ENCODE measurements around the gene PHF13. TPM values are rescaled to one million over a fixed set of nuclear protein-coding genes. Genes with fewer than 3 reads are reported as not detected.

Gene PHF13
- total RNA-seq, 2 experiments from 2014 or later = 14.0 to 14.7 TPM

DNA sequence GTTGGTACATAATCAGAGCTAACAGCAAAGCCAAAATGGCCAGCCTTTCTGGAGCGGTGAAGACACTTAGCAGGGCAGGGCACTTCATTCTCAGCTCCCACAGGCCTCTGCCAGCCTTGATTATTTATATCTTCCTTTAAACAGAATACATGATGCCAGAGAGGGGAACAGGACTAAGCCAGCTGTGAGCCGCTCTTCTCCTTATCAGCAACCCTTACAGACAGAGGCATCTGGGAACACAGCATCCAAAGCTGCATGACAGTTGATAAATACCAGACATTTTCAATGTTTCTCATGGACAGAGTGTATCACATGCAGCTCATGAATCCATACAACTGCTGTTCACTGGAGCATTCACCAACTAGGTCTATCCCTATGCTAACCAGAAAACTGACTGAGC lies 59.0 kb downstream of the PHF13 start:
- ChIA-PET POLR2A (no interaction called here), CTCF (interaction anchor here (0.5 to 1.8 kb wide), 2 partner anchors 118 to 134 kb away, joined by 3 read pairs; partner anchors contain the start of gene NOL9)

Other genes starting within 250 kb of the PHF13 start
- 100 to 1,000 TPM in 1 of 2 experiments, 10 to 100 TPM in 1; 97.9 to 104 TPM for gene ACOT7, start 220.0 kb upstream of the PHF13 start, total RNA-seq
- gene HES2, start 193.8 kb upstream of the PHF13 start, total RNA-seq = under 1 TPM in 1 of 2 experiments, not detected in 1; 0.15 TPM
- gene ESPN, start 189.0 kb upstream of the PHF13 start, total RNA-seq = under 1 TPM; 0.08 to 0.23 TPM
- 10 to 100 TPM; 89.9 to 91.3 TPM for gene TNFRSF25, start 147.6 kb upstream of the PHF13 start, total RNA-seq
- 1 to 10 TPM; 2.1 to 2.2 TPM for gene PLEKHG5, start 122.1 kb upstream of the PHF13 start, total RNA-seq
- gene NOL9, start 59.2 kb upstream of the PHF13 start, total RNA-seq = 10 to 100 TPM; 59.1 to 59.2 TPM
- gene TAS1R1, start 58.4 kb upstream of the PHF13 start, total RNA-seq = not detected
- gene ZBTB48, start 33.7 kb upstream of the PHF13 start, total RNA-seq = 10 to 100 TPM; 28.5 to 33.5 TPM
- 10 to 100 TPM; 33.7 to 35.5 TPM for gene KLHL21, start 10.9 kb upstream of the PHF13 start, total RNA-seq
- 10 to 100 TPM; 22.1 to 23.1 TPM for gene THAP3, start 11.1 kb downstream of the PHF13 start, total RNA-seq
- 10 to 100 TPM; 75.5 to 78.3 TPM for gene DNAJC11, start 88.1 kb downstream of the PHF13 start, total RNA-seq
- gene CAMTA1, start 171.7 kb downstream of the PHF13 start, total RNA-seq = 10 to 100 TPM; 66.5 to 72.5 TPM

Measured in activated CD8-positive, alpha-beta memory T cell treated with anti-CD3 and anti-CD28 coated beads for 36 hours (primary cell).